SIG-M5 treated with dmso at 0.1 percent for 504 hours (cell line): Measurements from ENCODE around the gene NCAPH2.
A peak's percentile ranks its signal among the peaks of the same experiment; 100 is the strongest.

Experiments used
- DNase-seq: peaks from one replicate; lab custom pipeline; 2025; ENCODE audit not compliant: unreplicated experiment; lab: John Stamatoyannopoulos, UW

Gene NCAPH2

GRCh38 chr22:50529416-50529896 lies 21.4 kb downstream of the NCAPH2 start:
- DNase-seq = peak; percentile 41

GRCh38 chr22:50529897-50530579 lies 22.0 kb downstream of the NCAPH2 start, which contains the start of gene TYMP:
Gene TYMP (minus strand): TSS chr22:50530012. CDS start chr22:50529709, 303 bp downstream.
- peak; percentile 79 for DNase-seq

GRCh38 chr22:50530580-50530876 lies 22.5 kb downstream of the NCAPH2 start:
- DNase-seq = no peak

- DNase-seq = peak; percentile 87
Measured at GRCh38 chr22:50530877-50531545, 23.0 kb downstream of the NCAPH2 start.

DNA sequence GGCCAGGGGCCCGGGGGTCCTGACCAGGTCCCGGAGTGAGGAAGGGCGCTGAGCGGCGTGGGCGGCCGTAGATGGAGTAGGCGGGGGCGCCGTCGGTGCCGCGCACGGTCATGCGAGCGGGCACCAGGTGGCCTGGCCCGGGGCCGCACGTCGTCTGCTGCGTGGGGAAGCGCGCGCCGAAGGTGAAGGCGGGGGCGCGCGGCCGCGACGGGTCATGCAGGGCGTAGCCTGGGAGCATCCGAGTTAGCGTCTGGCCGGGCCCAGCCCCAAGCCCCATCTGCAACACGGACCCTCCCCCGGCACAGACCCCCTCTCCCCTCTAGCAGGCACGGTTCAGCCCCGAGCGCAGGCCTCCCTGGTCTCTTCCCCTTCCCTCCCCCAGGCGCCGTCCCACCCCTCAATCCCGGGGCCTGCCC lies 23.5 kb downstream of the NCAPH2 start:
- peak; percentile 45 for DNase-seq

- DNase-seq = no peak
Measured at GRCh38 chr22:50531962-50532674, 24.1 kb downstream of the NCAPH2 start.

DNA sequence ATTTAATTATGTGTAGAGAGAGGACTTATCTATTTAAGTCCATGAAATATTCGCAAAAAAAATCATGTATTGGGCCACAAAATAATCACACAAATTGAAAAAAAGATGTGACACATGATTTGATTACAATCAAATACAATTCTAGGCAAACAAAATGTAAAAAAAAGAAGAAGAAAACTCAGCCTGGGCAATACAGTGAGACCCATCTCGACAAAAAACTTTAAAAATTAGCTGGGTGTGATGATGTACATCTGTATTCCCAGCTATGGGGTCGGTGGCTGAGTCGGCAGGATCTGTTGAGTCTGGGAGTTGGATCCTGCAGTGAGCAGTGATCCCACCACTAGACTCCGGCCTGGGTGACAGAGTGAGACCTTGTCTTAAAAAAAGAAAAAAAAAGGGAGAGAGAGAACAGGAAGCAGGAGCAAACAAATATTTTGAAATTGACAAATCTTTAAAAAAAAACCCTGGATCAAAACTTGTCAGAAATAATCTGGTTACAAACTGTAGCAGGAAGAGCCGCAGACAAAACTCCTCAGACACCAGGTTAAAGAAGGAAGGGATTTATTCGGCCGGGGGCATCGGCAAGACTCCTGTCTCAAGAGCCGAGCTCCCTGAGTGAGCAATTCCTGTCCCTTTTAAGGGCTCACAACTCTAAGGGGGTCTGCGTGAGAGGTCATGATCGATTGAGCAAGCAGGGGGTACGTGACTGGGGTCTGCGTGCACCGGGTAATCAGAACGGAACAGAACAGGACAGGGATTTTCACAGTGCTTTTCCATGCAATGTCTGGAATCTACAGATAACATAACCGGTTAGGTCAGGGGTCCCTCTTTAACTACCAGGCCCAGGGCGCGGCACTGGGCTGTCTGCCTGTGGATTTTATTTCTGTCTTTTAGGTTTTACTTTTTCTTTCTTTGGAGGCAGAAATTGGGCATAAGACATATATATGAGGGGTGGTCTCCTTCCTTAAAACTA lies 25.1 kb downstream of the NCAPH2 start:
- no peak for DNase-seq

DNA sequence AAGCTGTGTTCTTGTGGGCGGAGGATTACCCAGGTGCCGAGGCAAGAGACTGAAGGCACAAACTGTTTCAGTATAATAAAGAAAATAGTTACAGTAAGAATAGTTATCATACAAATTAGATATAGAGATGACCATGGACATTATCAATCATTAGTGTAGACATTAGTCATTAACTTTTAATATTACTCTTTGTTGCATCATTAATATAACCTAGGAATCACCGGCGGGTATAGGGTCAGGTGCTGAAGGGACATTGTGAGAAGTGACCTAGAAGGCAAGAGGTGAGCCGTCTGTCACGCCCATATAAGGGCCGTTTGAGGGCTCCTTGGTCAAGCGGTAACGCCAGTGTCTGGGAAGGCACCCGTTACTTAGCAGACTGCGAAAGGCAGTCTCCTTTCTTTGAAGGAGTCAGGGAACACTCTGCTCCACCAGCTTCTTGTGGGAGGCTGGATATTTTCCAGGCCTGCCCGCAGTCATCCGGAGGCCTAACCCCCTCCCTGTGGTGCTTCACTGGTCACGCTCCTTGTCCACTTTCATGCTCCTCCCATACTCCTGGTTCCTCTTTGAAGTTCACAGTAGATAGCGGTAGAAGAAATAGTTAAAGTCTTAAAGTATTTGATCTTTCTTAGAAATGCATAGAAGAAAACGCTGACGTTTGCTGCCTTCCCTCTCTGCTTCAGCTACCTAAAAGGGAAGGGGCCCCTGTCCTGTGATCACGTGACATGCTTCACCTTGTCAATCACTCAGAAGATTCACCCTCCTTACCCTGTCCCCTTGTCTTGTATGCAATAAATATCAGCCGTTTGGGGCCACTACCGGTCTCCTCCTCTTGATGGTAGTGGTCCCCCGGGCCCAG lies 26.1 kb downstream of the NCAPH2 start:
- peak; percentile 76 for DNase-seq

DNA sequence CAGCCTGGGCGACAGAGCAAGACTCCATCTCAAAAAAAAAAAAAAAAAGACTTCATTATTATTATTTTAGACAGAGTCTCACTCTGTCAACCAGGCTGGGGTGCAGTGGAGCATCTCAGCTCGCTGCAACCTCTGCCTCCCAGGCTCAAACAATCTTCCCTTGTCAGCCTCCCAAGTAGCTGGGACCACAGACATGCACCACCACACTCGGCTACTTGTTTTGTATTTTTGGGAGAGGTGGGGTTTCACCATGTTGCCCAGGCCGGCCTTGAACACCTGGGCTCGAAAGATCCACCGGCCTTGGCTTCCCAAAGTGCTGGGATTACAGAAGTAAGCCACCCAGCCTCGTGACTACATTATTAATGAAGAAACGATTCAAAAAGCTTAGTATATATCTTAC lies 27.1 kb downstream of the NCAPH2 start:
- no peak for DNase-seq

- DNase-seq = no peak
Measured at GRCh38 chr22:50536226-50536625, 28.2 kb downstream of the NCAPH2 start.

DNA sequence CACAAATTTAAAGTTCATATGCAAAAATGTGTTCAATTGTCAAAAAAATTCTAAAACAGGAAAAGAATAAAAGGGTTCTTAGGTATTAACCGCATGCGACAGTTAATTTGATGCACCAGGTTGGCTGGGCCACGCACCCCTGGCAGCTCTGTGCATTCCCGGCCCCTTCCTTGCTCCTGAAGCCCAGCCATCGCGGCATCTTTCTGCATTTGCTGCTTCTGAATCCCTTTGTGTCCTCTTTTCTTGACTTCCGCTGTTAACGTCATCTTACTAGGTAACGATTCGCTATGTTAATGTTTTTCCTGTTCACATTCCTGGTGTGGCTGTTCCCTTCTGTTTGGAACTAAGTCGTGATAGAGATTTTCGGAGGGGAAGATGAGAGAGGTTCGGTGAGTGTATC lies 29.7 kb downstream of the NCAPH2 start:
- DNase-seq = no peak

DNA sequence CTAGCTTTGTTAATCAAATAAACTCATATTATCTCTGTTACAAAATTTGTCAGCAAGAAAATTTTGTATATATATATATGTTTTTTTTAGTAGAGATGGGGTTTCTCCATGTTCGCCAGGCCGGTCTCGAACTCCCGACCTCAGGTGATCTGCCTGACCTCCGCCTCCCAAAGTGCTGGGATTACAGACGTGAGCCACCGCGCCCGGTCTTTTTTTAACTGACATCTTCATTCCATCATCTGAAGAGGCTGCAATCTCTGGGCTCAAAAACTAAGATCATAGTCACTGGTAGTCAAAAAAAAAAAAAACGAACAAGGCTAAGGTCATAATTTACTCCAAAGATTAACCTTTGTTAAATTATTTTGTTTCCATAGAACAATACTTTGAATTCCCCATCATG lies 32.4 kb downstream of the NCAPH2 start:
- no peak for DNase-seq

- DNase-seq = peak; percentile 69
Measured at GRCh38 chr22:50541667-50542026, 33.6 kb downstream of the NCAPH2 start.

- peak; percentile 91 for DNase-seq
Measured at GRCh38 chr22:50542416-50542927, 34.4 kb downstream of the NCAPH2 start.

GRCh38 chr22:50544078-50544745 lies 36.2 kb downstream of the NCAPH2 start:
- no peak for DNase-seq

DNA sequence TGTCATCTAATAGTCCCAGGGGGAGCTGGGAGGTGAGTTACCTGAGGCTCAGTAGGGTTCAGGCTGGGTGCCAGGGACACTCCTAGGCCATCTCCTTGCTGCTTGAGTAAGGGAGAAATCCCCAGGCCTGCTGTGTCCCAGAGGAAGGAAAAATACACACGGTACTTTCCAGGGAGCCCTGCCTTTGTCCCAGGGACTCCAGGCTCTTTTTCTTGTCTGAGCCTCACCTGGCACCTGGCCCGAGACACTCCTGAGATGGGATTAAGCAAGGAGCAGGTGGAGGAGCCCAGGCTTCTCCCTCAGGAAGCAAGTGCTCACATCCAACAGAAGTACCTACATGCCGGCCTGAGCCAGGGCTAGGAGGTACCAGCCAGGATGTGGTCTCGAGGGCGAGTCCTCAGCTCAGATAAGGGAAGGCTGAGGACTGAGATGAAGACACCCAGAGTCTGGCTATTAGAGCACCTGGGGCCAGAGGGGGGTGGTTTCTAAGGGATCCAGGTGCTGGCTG lies 36.8 kb downstream of the NCAPH2 start:
- DNase-seq = no peak

GRCh38 chr22:50545522-50546325 lies 37.7 kb downstream of the NCAPH2 start, which contains the start of gene KLHDC7B:
Gene KLHDC7B (plus strand): TSS chr22:50545899. CDS start chr22:50546244, 345 bp downstream.
- peak; percentile 22 for DNase-seq
